ENCODE data around the gene SRP14. TPM values are rescaled to one million over a fixed set of nuclear protein-coding genes. Genes with fewer than 3 reads are reported as not detected.
A peak's percentile ranks its signal among the peaks of the same experiment; 100 is the strongest.
"Not testable (repeated sequence)": the region's sequence is repeated elsewhere in the genome, so short reads cannot be mapped to it uniquely, and the experiment has no call there.

Gene SRP14
- total RNA-seq, 1 donor from 2014 or later: 102 TPM

GRCh38 chr15:40034186-40034946 lies 4.6 kb downstream of the SRP14 start:
- FAIRE-seq: no peak

GRCh38 chr15:40032125-40032839 lies 6.7 kb downstream of the SRP14 start:
- FAIRE-seq (no peak), DNase-seq (ENCODE audit: low spot score in 2 of 2) (no peak)

More at GRCh38 chr15:40034186-40034946, 4.6 kb downstream of the SRP14 start:
- DNase-seq (ENCODE audit: low spot score in 2 of 2): no peak

- FAIRE-seq: no peak
Observed at GRCh38 chr15:40031300-40031699, 7.7 kb downstream of the SRP14 start.

GRCh38 chr15:40029979-40030893 lies 8.7 kb downstream of the SRP14 start:
- DNase-seq (ENCODE audit: low spot score in 2 of 2): no peak
- no peak for FAIRE-seq

More at GRCh38 chr15:40031300-40031699, 7.7 kb downstream of the SRP14 start:
- no peak for DNase-seq (ENCODE audit: low spot score in 2 of 2)

- FAIRE-seq: no peak
- DNase-seq (ENCODE audit: low spot score in 2 of 2): no peak
Observed at GRCh38 chr15:40028853-40029252, 10.1 kb downstream of the SRP14 start.

- no peak for FAIRE-seq
- DNase-seq (ENCODE audit: low spot score in 2 of 2): no peak
Observed at GRCh38 chr15:40028193-40028592, 10.8 kb downstream of the SRP14 start.

- FAIRE-seq (no peak), DNase-seq (ENCODE audit: low spot score in 2 of 2) (no peak)
Observed at GRCh38 chr15:40016224-40016865, 22.6 kb downstream of the SRP14 start.

GRCh38 chr15:40014390-40014789 lies 24.6 kb downstream of the SRP14 start:
- no peak for FAIRE-seq
- DNase-seq (ENCODE audit: low spot score in 2 of 2): no peak

GRCh38 chr15:40013372-40013771 lies 25.6 kb downstream of the SRP14 start:
- not testable (repeated sequence) for DNase-seq (ENCODE audit: low spot score in 2 of 2); FAIRE-seq

- FAIRE-seq: no peak
Observed at GRCh38 chr15:40011303-40011702, 27.7 kb downstream of the SRP14 start.

GRCh38 chr15:40010686-40011085 lies 28.3 kb downstream of the SRP14 start:
- DNase-seq (ENCODE audit: low spot score in 2 of 2) (peak in 1 of 2 donors; percentile 18), FAIRE-seq (no peak)

More at GRCh38 chr15:40011303-40011702, 27.7 kb downstream of the SRP14 start:
- DNase-seq (ENCODE audit: low spot score in 2 of 2): no peak

- no peak for FAIRE-seq
- DNase-seq (ENCODE audit: low spot score in 2 of 2): no peak
Observed at GRCh38 chr15:40008061-40008765, 30.8 kb downstream of the SRP14 start.

GRCh38 chr15:40006646-40007045 lies 32.3 kb downstream of the SRP14 start:
- FAIRE-seq: no peak
- no peak for DNase-seq (ENCODE audit: low spot score in 2 of 2)

- DNase-seq (ENCODE audit: low spot score in 2 of 2) (no peak), FAIRE-seq (no peak)
Observed at GRCh38 chr15:40006003-40006402, 33.0 kb downstream of the SRP14 start.

- no peak for FAIRE-seq
- DNase-seq (ENCODE audit: low spot score in 2 of 2): no peak
Observed at GRCh38 chr15:40003116-40003916, 35.7 kb downstream of the SRP14 start.

GRCh38 chr15:40002295-40002694 lies 36.7 kb downstream of the SRP14 start:
- DNase-seq (ENCODE audit: low spot score in 2 of 2) (no peak), FAIRE-seq (no peak)

GRCh38 chr15:39999538-40000200 lies 39.3 kb downstream of the SRP14 start:
- FAIRE-seq (no peak), DNase-seq (ENCODE audit: low spot score in 2 of 2) (no peak)

GRCh38 chr15:39998511-39999077 lies 40.4 kb downstream of the SRP14 start:
- FAIRE-seq (no peak), DNase-seq (ENCODE audit: low spot score in 2 of 2) (no peak)

All from frontal cortex (tissue), 4 donors.